Esophagus squamous epithelium (tissue), 5 donors: Measurements from ENCODE around the gene RFLNA. TPM values are rescaled to one million over a fixed set of nuclear protein-coding genes. Genes with fewer than 3 reads are reported as not detected.
A peak's percentile ranks its signal among the peaks of the same experiment; 100 is the strongest.

Experiments used
- DNase-seq: peaks from one replicate; lab custom pipeline; 2025; lab: John Stamatoyannopoulos, UW
- H3K27ac ChIP-seq, 4 donors: fragments of 200-600 bp; sonication (generic); one replicate each; pipeline ENCODE4 v1.5.1; 2016 to 2019; ENCODE audit warnings: mild to moderate bottlenecking in 1 of 4
- H3K27me3 ChIP-seq, 4 donors: fragments of 200-600 bp; sonication (generic); 1 replicate in 3 of 4; 2 replicates in 1 of 4; pipeline versions ENCODE4 v1.5.1 to v1.6.0; 2017 to 2021; ENCODE audit warnings: antibody characterized with exemption in 1 of 4
- H3K36me3 ChIP-seq, 3 donors: fragments of 200-600 bp; sonication (generic); one replicate each; pipeline ENCODE4 v1.5.1; 2016 to 2019
- H3K4me1 ChIP-seq, 3 donors: fragments of 200-600 bp; sonication (generic); one replicate each; pipeline ENCODE4 v1.5.1; 2017 to 2019
- H3K4me3 ChIP-seq, 4 donors: fragments of 200-600 bp; sonication (generic); 1 replicate in 3 of 4; 2 replicates in 1 of 4; pipeline ENCODE4 v1.5.1; 2016 to 2019; ENCODE audit warnings: mild to moderate bottlenecking in 2 of 4, moderate library complexity in 1 of 4
- H3K9me3 ChIP-seq, 3 donors: fragments of 200-600 bp; sonication (generic); one replicate each; pipeline ENCODE4 v1.5.1; 2016 to 2019
- POLR2A ChIP-seq, 4 donors: fragments of 450-650 bp; IDR thresholded peaks; one replicate each; pipeline ENCODE4 v1.6.1; 2017; ENCODE audit warnings: antibody characterized with exemption in 4 of 4, mild to moderate bottlenecking in 4 of 4, moderate library complexity in 3 of 4
- WGBS, 2 donors: methylation state at CpG; one replicate each; pipeline ENCODE4 v1.1.5; 2018; 5-methylcytosine and 5-hydroxymethylcytosine counted together
- intact Hi-C: fragments of 100-400 bp; cut with DNase I; formaldehyde crosslinking; loops from one replicate; pipeline ENCODE4 v1.15.0; 2022
- total RNA-seq, 4 donors: library from RNA; depleted of rRNA; stranded (reverse); fragments of >200 nt; gene quantifications; one replicate each; pipeline ENCODE4 v1.1.0, GENCODE V29; 2016
- TF ChIP-seq, protein P1 (sequence below), 6 experiments: fragments of 450-650 bp in 4 of 6; fragments of 200-600 bp in 2 of 6; sonication (generic) in 2 of 6; IDR thresholded peaks; one replicate each; pipeline ENCODE4 v1.5.1; 2016 to 2019; ENCODE audit warnings: antibody characterized with exemption in 6 of 6, mild to moderate bottlenecking in 4 of 6, moderate library complexity in 4 of 6
- donor health status: DM: yes; HTN: yes; CAD: no.

Gene RFLNA, protein sequence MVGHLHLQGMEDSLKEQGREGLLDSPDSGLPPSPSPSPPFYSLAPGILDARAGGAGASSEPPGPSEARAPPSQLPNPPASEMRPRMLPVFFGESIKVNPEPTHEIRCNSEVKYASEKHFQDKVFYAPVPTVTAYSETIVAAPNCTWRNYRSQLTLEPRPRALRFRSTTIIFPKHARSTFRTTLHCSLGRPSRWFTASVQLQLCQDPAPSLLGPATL
- total RNA-seq: under 1 TPM in 3 of 4 donors, not detected in 1; 0.23 to 0.57 (median 0.45) TPM

DNA sequence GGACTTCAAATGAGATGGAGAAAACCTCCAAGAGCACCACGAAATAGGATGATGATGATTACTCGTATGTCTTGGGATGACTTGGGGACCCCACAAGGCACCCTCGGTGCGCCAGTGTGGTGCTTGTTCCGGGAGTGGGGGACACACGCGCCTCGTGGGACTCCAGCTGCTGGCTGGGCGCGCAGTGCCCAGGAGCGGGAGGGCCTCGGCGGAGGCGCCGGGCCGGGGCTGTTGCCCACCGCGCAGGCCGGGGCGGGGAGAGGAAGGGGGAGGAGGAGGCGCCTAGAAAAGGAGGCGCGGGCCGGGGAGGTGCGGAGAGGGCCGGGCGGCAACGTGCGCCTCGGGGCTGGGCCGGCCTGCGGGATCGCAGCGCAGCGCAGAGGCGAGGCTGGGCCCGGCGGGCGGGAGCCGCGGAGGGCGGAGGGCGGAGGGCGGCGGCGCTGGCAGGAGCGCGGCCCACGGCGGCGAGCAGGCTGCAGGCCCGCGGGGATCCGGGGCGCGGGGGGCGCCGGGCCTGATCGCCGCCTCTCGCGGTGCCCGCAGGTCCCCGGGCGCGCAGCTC, at the start of gene RFLNA:
RFLNA (plus strand) TSS at position 314 of the 562 bp plus-strand sequence. CDS start 337 bp downstream, outside the sequence.
- Histone ChIP-seq H3K27ac (peak within 1 kb of the TSS in 1 of 4 donors; percentile 30), H3K27me3 (peaks cover 0 to 80% (median 4%) of the 10 kb centered on the region in 4 donors), H3K4me1 (peaks cover 19 to 35% (median 20%) of the 10 kb centered on the region in 3 donors), H3K36me3 (no peaks in the 10 kb centered on the region), H3K4me3 (peak within 1 kb of the TSS; percentile 10 to 60 (median 34)), H3K9me3 (no peaks in the 10 kb centered on the region)
- intact Hi-C loops: no loop called here
- 4 to 12% methylated on average over 8 of the region's 66 CpGs for WGBS, 2 donors
- DNase-seq: no peak
- no peak for TF ChIP-seq POLR2A (IDR thresholded peaks at IDR 0.05)
- TF ChIP-seq, protein P1, sequence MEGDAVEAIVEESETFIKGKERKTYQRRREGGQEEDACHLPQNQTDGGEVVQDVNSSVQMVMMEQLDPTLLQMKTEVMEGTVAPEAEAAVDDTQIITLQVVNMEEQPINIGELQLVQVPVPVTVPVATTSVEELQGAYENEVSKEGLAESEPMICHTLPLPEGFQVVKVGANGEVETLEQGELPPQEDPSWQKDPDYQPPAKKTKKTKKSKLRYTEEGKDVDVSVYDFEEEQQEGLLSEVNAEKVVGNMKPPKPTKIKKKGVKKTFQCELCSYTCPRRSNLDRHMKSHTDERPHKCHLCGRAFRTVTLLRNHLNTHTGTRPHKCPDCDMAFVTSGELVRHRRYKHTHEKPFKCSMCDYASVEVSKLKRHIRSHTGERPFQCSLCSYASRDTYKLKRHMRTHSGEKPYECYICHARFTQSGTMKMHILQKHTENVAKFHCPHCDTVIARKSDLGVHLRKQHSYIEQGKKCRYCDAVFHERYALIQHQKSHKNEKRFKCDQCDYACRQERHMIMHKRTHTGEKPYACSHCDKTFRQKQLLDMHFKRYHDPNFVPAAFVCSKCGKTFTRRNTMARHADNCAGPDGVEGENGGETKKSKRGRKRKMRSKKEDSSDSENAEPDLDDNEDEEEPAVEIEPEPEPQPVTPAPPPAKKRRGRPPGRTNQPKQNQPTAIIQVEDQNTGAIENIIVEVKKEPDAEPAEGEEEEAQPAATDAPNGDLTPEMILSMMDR (IDR thresholded peaks at IDR 0.05): no peak

DNA sequence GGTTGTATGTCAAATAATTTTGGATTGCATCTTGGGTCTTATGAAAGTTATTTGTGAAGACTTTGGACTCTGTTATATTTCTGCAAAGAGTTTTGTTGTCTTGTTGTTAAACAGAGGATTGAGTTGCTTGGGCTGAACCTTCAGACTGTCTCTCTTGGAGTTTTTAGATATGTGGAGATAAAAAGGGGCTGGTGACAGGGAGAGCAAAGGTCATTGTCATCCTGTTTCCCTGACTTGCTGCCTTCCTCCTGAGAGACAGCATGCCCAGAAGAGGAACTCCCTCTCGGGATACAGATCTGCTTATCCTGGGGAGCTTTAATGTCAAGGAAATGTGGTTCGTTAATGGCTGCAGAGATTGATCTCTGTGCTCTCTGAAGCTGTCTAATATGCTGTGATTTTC, 47.6 kb upstream of the RFLNA start:
- Histone ChIP-seq H3K27ac (no peak overlapping the region), H3K36me3 (no peaks in the 10 kb centered on the region), H3K9me3 (peaks cover 0 to 8% (median 0%) of the 10 kb centered on the region in 3 donors), H3K4me3 (no peak overlapping the region), H3K4me1 (no peaks in the 10 kb centered on the region), H3K27me3 (peaks cover 0 to 44% (median 0%) of the 10 kb centered on the region in 4 donors)
- TF ChIP-seq POLR2A (IDR thresholded peaks at IDR 0.05): no peak
- TF ChIP-seq, protein P1 (IDR thresholded peaks at IDR 0.05): no peak
- WGBS, 2 donors: 64 to 66% methylated on average over 2 of the region's 2 CpGs
- intact Hi-C loops: no loop called here
- no peak for DNase-seq

DNA sequence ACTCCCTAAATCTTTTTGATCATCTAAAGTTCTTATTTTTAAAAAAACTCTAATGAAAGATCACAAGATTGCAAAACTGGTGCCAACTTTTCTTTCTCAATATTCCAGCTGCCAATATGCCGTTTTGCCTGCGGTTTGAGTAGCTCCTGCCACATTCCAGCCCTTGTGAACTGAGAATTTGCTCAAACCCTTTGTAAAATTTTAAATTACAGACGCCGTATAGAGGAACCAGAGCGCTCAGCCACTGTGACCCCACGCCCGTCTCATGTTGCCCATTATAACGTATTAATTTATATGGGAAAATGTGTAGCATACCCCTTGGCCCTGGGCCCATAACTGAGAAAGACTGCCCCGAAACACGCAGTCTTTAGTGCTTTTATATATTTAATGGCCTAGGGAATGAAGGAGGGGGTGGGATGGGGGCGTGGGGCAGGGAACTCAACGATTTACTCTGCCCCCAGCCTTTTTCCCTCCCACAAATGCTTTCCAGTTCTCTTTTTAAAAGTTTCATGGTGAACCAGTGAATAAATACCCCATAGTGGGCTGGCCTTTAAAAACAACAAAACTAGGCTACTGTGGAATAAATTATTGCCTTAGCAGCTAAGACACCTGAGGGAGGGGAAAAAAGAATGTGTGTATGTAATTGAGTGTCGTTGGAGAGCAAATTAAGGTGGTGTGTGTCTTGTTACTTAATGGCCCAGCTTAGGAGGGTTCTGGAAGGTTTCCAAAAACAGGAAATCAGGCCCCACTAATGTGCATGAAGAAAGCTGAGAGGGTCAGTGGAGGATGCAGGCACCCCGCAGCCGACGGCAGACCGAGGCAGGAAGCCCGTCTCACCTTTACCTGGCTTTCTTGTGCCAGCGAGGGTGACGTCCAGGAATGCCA, 45.7 kb upstream of the RFLNA start:
- Histone ChIP-seq H3K27ac (no peak overlapping the region), H3K36me3 (no peaks in the 10 kb centered on the region), H3K4me3 (no peak overlapping the region), H3K9me3 (peaks cover 0 to 8% (median 0%) of the 10 kb centered on the region in 3 donors), H3K4me1 (no peaks in the 10 kb centered on the region), H3K27me3 (peaks cover 0 to 42% (median 0%) of the 10 kb centered on the region in 4 donors)
- no peak for DNase-seq
- intact Hi-C loops: no loop called here
- WGBS, 2 donors: 65 to 76% methylated on average over 18 to 19 of the region's 20 CpGs
- TF ChIP-seq POLR2A (IDR thresholded peaks at IDR 0.05): no peak
- TF ChIP-seq, protein P1 (IDR thresholded peaks at IDR 0.05): no peak

- DNase-seq: no peak
- peaks cover 0 to 8% (median 0%) of the 10 kb centered on the region in 3 donors for H3K9me3 ChIP-seq
- no peak for TF ChIP-seq POLR2A (IDR thresholded peaks at IDR 0.05)
- TF ChIP-seq, protein P1 (IDR thresholded peaks at IDR 0.05): no peak
- H3K27ac ChIP-seq: no peak overlapping the region
- no peaks in the 10 kb centered on the region for H3K4me1 ChIP-seq
- intact Hi-C loops: no loop called here
- no peak overlapping the region for H3K4me3 ChIP-seq
- no peaks in the 10 kb centered on the region for H3K36me3 ChIP-seq
- peaks cover 0 to 58% (median 0%) of the 10 kb centered on the region in 4 donors for H3K27me3 ChIP-seq
- whole genome bisulfite sequencing, 2 donors: 81 to 85% methylated on average over 7 of the region's 7 CpGs
Observed at GRCh38 chr12:124251186-124251585, 43.7 kb upstream of the RFLNA start.
